Mammary epithelial cell (primary cell): ENCODE measurements around the gene BTBD9.

ENCODE experiments used
- CTCF ChIP-seq, 2 donors: IDR thresholded peaks in 1 of 2; conservative IDR thresholded peaks in 1 of 2; 2 replicates each; pipeline ENCODE4 v1.5.1; 2011 to 2012; ENCODE audit warnings: inconsistent platforms in 2 of 2, low read length in 2 of 2, mild to moderate bottlenecking in 2 of 2, control low read depth in 1 of 2, low read depth in 1 of 2; ENCODE audit not compliant: insufficient read depth in 1 of 2; ENCODE audit errors: extremely low read depth in 1 of 2
- EZH2 ChIP-seq: IDR thresholded peaks from 2 replicates; pipeline ENCODE4 v1.6.1; 2012; ENCODE audit warnings: low read length, inconsistent platforms, borderline replicate concordance

- TF ChIP-seq CTCF (conservative IDR thresholded peaks at IDR 0.05 in 1 of 2, IDR thresholded peaks at IDR 0.05 in 1 of 2; ENCODE audit: extremely low read depth in 1 of 2, insufficient read depth in 1 of 2, low read depth in 1 of 2, low read length in 2 of 2) = no peak
- TF ChIP-seq EZH2 = no peak
These were observed 399.8 kb downstream of the BTBD9 start for GRCh38 chr6:38239719-38240451.
